ENCODE data around the gene ALK. TPM values are rescaled to one million over a fixed set of nuclear protein-coding genes. Genes with fewer than 3 reads are reported as not detected.

ALK gene
- total RNA-seq, 1 experiment from 2014 or later: 0.87 TPM

DNA sequence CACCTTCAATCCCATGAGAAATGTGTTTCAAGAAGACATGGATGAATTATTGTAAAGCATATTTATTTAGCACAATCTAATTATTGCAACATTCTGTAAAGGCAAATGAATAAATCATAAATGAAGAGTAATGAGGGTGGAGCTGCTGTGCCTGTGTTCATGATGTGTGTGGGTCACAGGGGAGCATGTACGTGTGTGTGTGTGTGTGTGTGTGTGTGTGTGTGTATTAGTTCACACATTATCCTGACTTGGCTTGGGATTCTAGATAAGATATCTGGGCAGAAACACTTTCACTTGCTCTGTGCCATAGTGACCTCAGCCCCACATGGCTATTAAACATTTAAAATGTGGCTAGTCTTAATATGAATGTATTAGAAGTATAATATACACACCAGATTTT, 361.8 kb downstream of the ALK start:
- no peak for ATAC-seq
- Histone ChIP-seq H3K9ac (ENCODE audit: low read length) (no peak overlapping the region), H3K4me3 (ENCODE audit: low read length) (no peak overlapping the region), H3K4me1 (ENCODE audit: insufficient read depth, low read length) (no peaks in the 10 kb centered on the region), H3K9me2 (replicated peaks; ENCODE audit: low read length) (no peaks in the 10 kb centered on the region), H3K27ac (ENCODE audit: low read length) (no peak overlapping the region), H3K4me2 (ENCODE audit: low read length) (no peak overlapping the region), H3K9me3 (ENCODE audit: low read length) (no peaks in the 10 kb centered on the region), H3F3A (ENCODE audit: low read length, unreplicated experiment) (no peaks in the 10 kb centered on the region), H3K79me2 (ENCODE audit: low read length) (no peaks in the 10 kb centered on the region), H2AFZ (ENCODE audit: low read length) (no peak overlapping the region), H4K20me1 (ENCODE audit: low read length) (no peaks in the 10 kb centered on the region), H3K36me3 (ENCODE audit: low read depth, low read length) (no peaks in the 10 kb centered on the region), H3K27me3 (ENCODE audit: low read length) (no peaks in the 10 kb centered on the region)
- TF ChIP-seq EZH2 (IDR thresholded peaks at IDR 0.05; ENCODE audit: low read length, unreplicated experiment): no peak
- TF ChIP-seq, protein P1, sequence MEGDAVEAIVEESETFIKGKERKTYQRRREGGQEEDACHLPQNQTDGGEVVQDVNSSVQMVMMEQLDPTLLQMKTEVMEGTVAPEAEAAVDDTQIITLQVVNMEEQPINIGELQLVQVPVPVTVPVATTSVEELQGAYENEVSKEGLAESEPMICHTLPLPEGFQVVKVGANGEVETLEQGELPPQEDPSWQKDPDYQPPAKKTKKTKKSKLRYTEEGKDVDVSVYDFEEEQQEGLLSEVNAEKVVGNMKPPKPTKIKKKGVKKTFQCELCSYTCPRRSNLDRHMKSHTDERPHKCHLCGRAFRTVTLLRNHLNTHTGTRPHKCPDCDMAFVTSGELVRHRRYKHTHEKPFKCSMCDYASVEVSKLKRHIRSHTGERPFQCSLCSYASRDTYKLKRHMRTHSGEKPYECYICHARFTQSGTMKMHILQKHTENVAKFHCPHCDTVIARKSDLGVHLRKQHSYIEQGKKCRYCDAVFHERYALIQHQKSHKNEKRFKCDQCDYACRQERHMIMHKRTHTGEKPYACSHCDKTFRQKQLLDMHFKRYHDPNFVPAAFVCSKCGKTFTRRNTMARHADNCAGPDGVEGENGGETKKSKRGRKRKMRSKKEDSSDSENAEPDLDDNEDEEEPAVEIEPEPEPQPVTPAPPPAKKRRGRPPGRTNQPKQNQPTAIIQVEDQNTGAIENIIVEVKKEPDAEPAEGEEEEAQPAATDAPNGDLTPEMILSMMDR (conservative IDR thresholded peaks at IDR 0.05; ENCODE audit: low read depth, low read length): no peak
- no peak for TF ChIP-seq EZH2phosphoT487 (IDR thresholded peaks at IDR 0.05; ENCODE audit: borderline replicate concordance, low read length)
- BruUV-seq (replicated peaks): no TSS peak
- POLR2A ChIA-PET (ENCODE audit: unreplicated experiment): no interaction called here
- CTCF ChIA-PET: no interaction called here
- intact Hi-C loops (cut with micrococcal nuclease): no loop called here
- no peak for DNase-seq

DNA sequence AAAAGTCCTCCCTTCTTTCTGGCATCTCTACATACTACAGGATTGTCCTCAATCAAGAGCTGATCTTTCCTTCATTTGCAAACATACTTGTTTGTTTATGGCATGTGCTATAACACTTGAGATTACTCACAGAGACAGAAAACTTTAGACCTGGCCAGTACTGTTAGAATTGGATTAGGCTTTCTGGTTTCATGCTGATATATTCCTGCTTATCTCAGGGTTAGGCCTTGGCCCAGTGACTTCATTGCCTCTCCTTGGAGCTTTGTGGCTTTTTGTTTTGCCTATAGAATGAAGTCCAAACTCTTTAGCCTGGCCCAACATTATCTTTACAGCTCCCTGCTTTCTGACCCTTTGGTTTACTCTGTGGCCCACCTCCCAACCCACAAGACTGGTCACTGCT, 363.3 kb downstream of the ALK start:
- no peak for ATAC-seq
- H3K9me3 ChIP-seq (ENCODE audit: low read length): no peaks in the 10 kb centered on the region
- no peaks in the 10 kb centered on the region for H3K4me1 ChIP-seq (ENCODE audit: insufficient read depth, low read length)
- H3K4me2 ChIP-seq (ENCODE audit: low read length): no peak overlapping the region
- no peaks in the 10 kb centered on the region for H3K79me2 ChIP-seq (ENCODE audit: low read length)
- ChIA-PET POLR2A (ENCODE audit: unreplicated experiment) (no interaction called here), CTCF (no interaction called here)
- TF ChIP-seq, protein P1 (conservative IDR thresholded peaks at IDR 0.05; ENCODE audit: low read depth, low read length): no peak
- TF ChIP-seq EZH2 (IDR thresholded peaks at IDR 0.05; ENCODE audit: low read length, unreplicated experiment) (no peak), EZH2phosphoT487 (IDR thresholded peaks at IDR 0.05; ENCODE audit: borderline replicate concordance, low read length) (no peak)
- no peak for DNase-seq
- H3K36me3 ChIP-seq (ENCODE audit: low read depth, low read length): no peaks in the 10 kb centered on the region
- H3F3A ChIP-seq (ENCODE audit: low read length, unreplicated experiment): no peaks in the 10 kb centered on the region
- no peak overlapping the region for H3K9ac ChIP-seq (ENCODE audit: low read length)
- H4K20me1 ChIP-seq (ENCODE audit: low read length): no peaks in the 10 kb centered on the region
- no peaks in the 10 kb centered on the region for H3K27me3 ChIP-seq (ENCODE audit: low read length)
- H3K4me3 ChIP-seq (ENCODE audit: low read length): no peak overlapping the region
- H3K9me2 ChIP-seq (replicated peaks; ENCODE audit: low read length): no peaks in the 10 kb centered on the region
- H3K27ac ChIP-seq (ENCODE audit: low read length): no peak overlapping the region
- intact Hi-C loops (cut with micrococcal nuclease): no loop called here
- BruUV-seq (replicated peaks): no TSS peak
- no peak overlapping the region for H2AFZ ChIP-seq (ENCODE audit: low read length)

DNA sequence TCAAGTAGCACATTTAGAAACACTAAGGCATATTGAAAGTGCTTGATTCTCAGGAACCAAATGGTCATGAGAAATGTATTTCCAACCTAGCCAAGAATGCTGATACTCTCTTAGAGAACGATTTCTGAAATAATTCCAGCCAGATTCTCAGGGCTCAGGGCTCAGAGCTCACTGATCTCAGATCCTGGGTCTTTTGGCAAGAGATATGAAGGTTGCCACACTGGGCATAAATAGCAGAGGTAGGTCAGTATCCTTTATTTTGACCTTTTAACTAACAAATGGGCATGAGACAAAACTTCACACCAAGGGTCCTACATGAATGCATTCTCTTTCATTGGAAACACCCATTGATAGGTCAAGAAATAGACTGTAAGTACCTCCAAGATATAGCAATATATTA, 364.1 kb downstream of the ALK start:
- Histone ChIP-seq H3K27me3 (ENCODE audit: low read length) (no peaks in the 10 kb centered on the region), H3K79me2 (ENCODE audit: low read length) (no peaks in the 10 kb centered on the region), H3K4me3 (ENCODE audit: low read length) (no peak overlapping the region), H2AFZ (ENCODE audit: low read length) (no peak overlapping the region), H3K9ac (ENCODE audit: low read length) (no peak overlapping the region), H3K9me3 (ENCODE audit: low read length) (no peaks in the 10 kb centered on the region), H3K9me2 (replicated peaks; ENCODE audit: low read length) (no peaks in the 10 kb centered on the region), H3K4me2 (ENCODE audit: low read length) (no peak overlapping the region), H3K4me1 (ENCODE audit: insufficient read depth, low read length) (no peaks in the 10 kb centered on the region), H3K36me3 (ENCODE audit: low read depth, low read length) (no peaks in the 10 kb centered on the region), H3K27ac (ENCODE audit: low read length) (no peak overlapping the region), H4K20me1 (ENCODE audit: low read length) (no peaks in the 10 kb centered on the region), H3F3A (ENCODE audit: low read length, unreplicated experiment) (no peaks in the 10 kb centered on the region)
- no peak for DNase-seq
- ChIA-PET POLR2A (ENCODE audit: unreplicated experiment) (no interaction called here), CTCF (no interaction called here)
- ATAC-seq: no peak
- TF ChIP-seq, protein P1 (conservative IDR thresholded peaks at IDR 0.05; ENCODE audit: low read depth, low read length): no peak
- no peak for TF ChIP-seq EZH2 (IDR thresholded peaks at IDR 0.05; ENCODE audit: low read length, unreplicated experiment)
- intact Hi-C loops (cut with micrococcal nuclease): no loop called here
- BruUV-seq (replicated peaks): no TSS peak
